HCEC 1CT (cell line): Measurements from ENCODE around the gene ZFYVE16.
"Not testable (repeated sequence)": the region's sequence is repeated elsewhere in the genome, so short reads cannot be mapped to it uniquely, and the experiment has no call there.

Experiments
- DNase-seq: peaks from one replicate; pipeline ENCODE4 v3.0.0-alpha.2; 2017

The ZFYVE16 gene

DNA sequence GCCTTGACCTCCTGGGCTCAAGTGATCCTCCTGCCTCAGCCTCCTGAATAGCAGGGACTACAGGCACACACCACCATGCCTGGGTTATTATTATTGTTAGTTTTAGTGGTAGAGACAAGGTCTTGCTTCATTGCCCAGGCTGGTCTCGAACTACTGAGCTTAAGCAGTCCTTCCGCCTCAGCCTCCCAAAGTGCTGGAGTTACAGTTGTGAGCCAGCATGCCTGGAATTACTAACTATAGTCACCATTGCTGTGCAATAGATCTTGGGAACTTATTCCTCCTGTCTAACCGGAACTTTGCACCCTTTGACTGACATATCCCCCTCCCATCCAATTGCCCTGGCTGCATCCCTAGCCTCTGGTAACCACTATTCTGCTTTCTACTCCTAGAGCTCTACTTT lies 83.4 kb downstream of the ZFYVE16 start:
- DNase-seq: no peak

DNA sequence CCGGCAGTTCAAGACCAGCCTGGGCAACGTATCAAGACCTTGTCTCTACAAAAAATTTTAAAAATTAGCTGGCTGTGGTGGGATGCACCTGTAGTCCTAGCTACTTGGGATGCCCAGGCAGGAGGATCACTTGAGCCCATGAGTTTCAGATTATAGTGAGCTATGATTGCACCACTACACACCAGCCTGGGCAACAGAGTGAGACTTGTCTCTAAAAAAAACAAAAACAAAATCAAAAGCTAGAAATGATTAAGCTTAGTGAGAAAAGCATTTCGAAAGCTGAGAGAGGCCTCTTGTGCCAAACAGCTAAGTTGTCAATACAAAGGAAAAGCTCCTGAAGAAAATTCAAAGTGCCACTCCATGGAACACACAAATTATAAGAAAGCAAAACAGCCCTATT lies 84.9 kb downstream of the ZFYVE16 start:
- no peak for DNase-seq

GRCh38 chr5:80493443-80493842 lies 85.6 kb downstream of the ZFYVE16 start:
- not testable (repeated sequence) for DNase-seq

DNA sequence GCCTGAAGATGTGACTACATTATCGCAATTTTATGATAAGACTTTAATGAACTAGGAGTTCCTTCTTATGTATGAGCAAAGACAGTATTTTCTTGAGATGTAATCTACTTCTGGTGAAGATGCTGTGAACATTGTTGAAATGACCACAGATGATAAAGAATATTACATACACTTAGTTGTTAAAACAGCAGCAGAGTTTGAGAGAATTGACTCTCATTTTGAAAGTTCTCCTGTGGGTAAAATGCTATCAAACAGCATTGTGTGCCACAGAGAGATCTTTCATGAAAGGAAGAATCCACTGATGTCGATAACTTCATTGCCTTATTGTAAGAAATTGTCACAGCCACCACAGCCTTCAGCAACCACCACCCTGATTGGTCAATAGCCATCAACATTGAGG lies 88.0 kb downstream of the ZFYVE16 start:
- DNase-seq: no peak

DNA sequence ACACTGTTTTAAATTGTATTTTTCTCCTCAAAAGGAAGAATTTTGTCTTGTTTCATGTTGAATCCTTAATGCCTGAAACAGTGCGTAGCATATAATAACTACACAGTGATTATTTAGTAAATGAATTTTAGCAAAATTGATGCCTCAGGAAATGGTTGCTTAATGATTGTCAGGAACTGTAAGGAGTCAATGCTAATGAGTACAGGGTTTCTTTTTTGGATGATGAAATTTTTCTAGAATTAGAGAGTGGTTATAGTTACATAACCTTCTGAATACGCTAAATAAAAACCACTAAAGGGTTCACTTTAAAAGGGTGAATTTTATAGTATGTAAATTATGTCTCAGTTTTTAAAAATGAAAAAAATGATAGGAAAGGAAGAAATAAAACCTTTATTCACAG lies 94.9 kb downstream of the ZFYVE16 start:
- no peak for DNase-seq

GRCh38 chr5:80503641-80504040 lies 95.8 kb downstream of the ZFYVE16 start:
- DNase-seq: no peak

DNA sequence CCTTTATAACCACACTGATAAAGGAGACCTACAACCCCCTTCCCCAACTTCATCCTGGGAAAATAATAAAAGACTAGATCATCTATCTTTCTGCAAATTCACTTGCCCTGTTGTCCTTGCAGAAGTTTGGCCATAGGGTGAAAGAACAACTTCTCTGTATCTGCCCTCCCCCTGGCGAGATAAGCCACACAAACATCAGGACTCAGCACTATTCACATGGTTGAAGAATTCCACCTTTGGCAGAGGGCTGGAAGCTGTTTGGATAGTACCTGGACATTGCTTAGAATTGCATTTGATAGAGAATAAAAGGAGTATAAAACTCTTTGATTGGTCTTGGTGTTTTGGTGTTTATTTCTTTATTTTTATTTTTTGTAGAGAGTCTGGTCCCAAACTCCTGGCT lies 97.0 kb downstream of the ZFYVE16 start:
- DNase-seq: no peak

DNA sequence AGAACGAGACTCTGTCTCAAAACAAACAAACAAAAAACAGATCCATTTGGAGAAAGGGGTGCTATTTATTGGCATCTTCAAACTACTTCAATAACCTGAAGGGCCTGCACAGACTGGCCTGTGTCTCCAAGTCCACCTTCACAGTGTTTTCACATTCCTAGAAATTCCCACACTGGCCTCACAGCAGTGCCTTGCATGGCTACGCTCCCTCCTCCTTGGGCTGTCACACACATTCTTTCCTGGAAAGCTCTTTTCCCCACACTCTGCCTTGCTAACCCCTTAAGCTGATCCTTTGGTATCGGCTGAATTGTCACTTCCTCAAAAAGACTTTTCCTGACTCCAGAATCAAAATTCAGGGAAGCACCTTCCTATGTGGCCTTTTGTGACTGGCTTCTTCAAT lies 99.8 kb downstream of the ZFYVE16 start:
- no peak for DNase-seq

DNA sequence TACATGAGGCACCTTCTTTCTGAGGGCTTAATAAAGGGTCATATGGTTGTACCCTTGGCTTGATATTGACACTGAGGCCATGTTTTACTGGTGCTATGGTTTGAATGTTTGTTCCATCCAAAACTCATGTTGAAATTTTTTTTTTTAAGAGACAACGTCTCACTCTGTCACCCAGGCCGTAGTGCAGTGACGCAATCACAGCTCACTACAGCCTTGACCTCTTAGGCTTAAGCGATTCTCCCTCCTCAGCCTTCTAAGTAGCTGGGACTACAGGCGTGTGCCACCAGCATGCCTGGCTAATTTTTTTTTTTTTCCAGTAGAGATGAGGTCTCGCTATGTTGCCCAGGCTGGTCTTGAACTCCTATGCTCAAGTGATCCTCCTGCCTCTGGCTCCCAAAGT lies 101.0 kb downstream of the ZFYVE16 start:
- no peak for DNase-seq

GRCh38 chr5:80509362-80509761 lies 101.5 kb downstream of the ZFYVE16 start:
- DNase-seq: no peak

GRCh38 chr5:80516826-80517225 lies 109.0 kb downstream of the ZFYVE16 start:
- peak; percentile 87 for DNase-seq
